Uterus (tissue), 2 donors: ENCODE results near the gene IGSF3.
"Not testable (repeated sequence)": the region's sequence is repeated elsewhere in the genome, so short reads cannot be mapped to it uniquely, and the experiment has no call there.

Experiments
- CTCF ChIP-seq, 4 experiments: fragments of 200-600 bp in 2 of 4; fragments of 450-650 bp in 2 of 4; sonication (generic) in 2 of 4; IDR thresholded peaks; one replicate each; pipeline ENCODE4 v1.5.1; 2016 to 2019; ENCODE audit warnings: antibody characterized with exemption in 4 of 4, mild to moderate bottlenecking in 2 of 4, moderate library complexity in 1 of 4
- POLR2A ChIP-seq, 2 donors: fragments of 450-650 bp; IDR thresholded peaks; one replicate each; pipeline ENCODE4 v1.6.1; 2016; ENCODE audit warnings: antibody characterized with exemption in 2 of 2, mild to moderate bottlenecking in 1 of 2, moderate library complexity in 1 of 2

GRCh38 chr1:116591951-116592605 lies 75.5 kb downstream of the IGSF3 start:
- TF ChIP-seq CTCF, POLR2A (IDR thresholded peaks at IDR 0.05): not testable (repeated sequence)
